HepG2 (cell line): Measurements from ENCODE around the gene EFNB1. TPM values are rescaled to one million over a fixed set of nuclear protein-coding genes. Genes with fewer than 3 reads are reported as not detected.

Experiments used
- ATAC-seq: fragments of 200-7000 bp; cut with Tn5 transposase; 3 replicates; pipeline ENCODE4 v1.9.1; 2020; ENCODE audit warnings: mild to moderate bottlenecking, moderate library complexity
- BruUV-seq: library from RNA; stranded (reverse); fragments of 400-500 nt; replicated peaks from 2 replicates; lab custom pipeline; 2021; lab: Mats Ljungman, UMichigan
- CTCF ChIA-PET: fragments of 300-600 bp; formaldehyde crosslinking; extraction: SDS; loops from one replicate; lab custom pipeline; 2021; ENCODE audit warnings: low total read pairs, inconsistent platforms, low intra/inter-chr PET ratio; lab: Yijun Ruan, JAX
- POLR2A ChIA-PET: fragments of 350-600 bp; sonication (Branson Sonifier 250); formaldehyde crosslinking; loops from one replicate; lab custom pipeline; 2020; ENCODE audit warnings: antibody characterized with exemption, inconsistent platforms; lab: Yijun Ruan, JAX
- DNase-seq: peaks from one replicate; pipeline ENCODE4 v3.0.0-alpha.2; 2015; ENCODE audit warnings: low spot score
- FAIRE-seq: peaks from 3 replicates; lab custom pipeline; 2011; peaks lifted over from hg19 to GRCh38; lab: Jason Lieb, UNC
- H2AFZ ChIP-seq: one replicate; pipeline ENCODE4 v1.6.1; 2011; ENCODE audit warnings: low read length, inconsistent platforms
- H3K27ac ChIP-seq: fragments of 300-600 bp; 3 replicates; pipeline ENCODE4 v1.8.0; 2011; ENCODE audit warnings: mixed run types, mild to moderate bottlenecking, mixed read lengths, low read length, inconsistent platforms; ENCODE audit not compliant: insufficient read depth; ENCODE audit errors: extremely low read length
- H3K27me3 ChIP-seq, 2 experiments: fragments of 200-600 bp in 1 of 2; 2 replicates in 1 of 2; 3 replicates in 1 of 2; pipeline versions ENCODE4 v1.6.0 to v1.8.0; 2011; ENCODE audit warnings: low read length in 2 of 2, mild to moderate bottlenecking in 2 of 2, moderate library complexity in 2 of 2, inconsistent platforms in 1 of 2; ENCODE audit not compliant: insufficient read depth in 2 of 2, control insufficient read depth in 1 of 2
- H3K36me3 ChIP-seq, 2 experiments: fragments of 200-600 bp in 1 of 2; replicated peaks in 1 of 2; 2 replicates in 1 of 2; 3 replicates in 1 of 2; pipeline versions ENCODE4 v1.5.1 to v1.8.0; 2011; ENCODE audit warnings: low read length in 2 of 2, inconsistent platforms in 1 of 2; ENCODE audit not compliant: insufficient read depth in 2 of 2, control insufficient read depth in 1 of 2
- H3K4me1 ChIP-seq: 2 replicates; pipeline ENCODE4 v1.5.1; 2012; ENCODE audit warnings: low read length, inconsistent platforms; ENCODE audit not compliant: insufficient read depth
- H3K4me2 ChIP-seq: 2 replicates; pipeline ENCODE4 v1.6.0; 2011; ENCODE audit warnings: low read depth, low read length, inconsistent platforms
- H3K4me3 ChIP-seq, 3 experiments: fragments of 200-600 bp in 1 of 3; sonication (generic), shearing (Covaris generic) in 1 of 3; replicated peaks in 1 of 3; 2 replicates each; pipeline ENCODE4 v1.5.1; 2011 to 2016; ENCODE audit warnings: low read length in 3 of 3, inconsistent platforms in 2 of 3, low read depth in 2 of 3, mild to moderate bottlenecking in 2 of 3, control low read depth in 1 of 3, mixed read lengths in 1 of 3; ENCODE audit not compliant: insufficient read depth in 1 of 3
- H3K79me2 ChIP-seq: one replicate; pipeline ENCODE4 v1.6.1; 2011; ENCODE audit warnings: low read length, inconsistent platforms; ENCODE audit not compliant: insufficient read depth
- H3K9ac ChIP-seq: 2 replicates; pipeline ENCODE4 v1.6.0; 2011; ENCODE audit warnings: mild to moderate bottlenecking, low read depth, low read length, inconsistent platforms; ENCODE audit not compliant: insufficient read depth
- H3K9me3 ChIP-seq: 2 replicates; pipeline ENCODE4 v1.5.1; 2012; ENCODE audit warnings: mild to moderate bottlenecking, low read length
- H4K20me1 ChIP-seq: 2 replicates; pipeline ENCODE4 v1.6.0; 2011; ENCODE audit warnings: inconsistent platforms, mild to moderate bottlenecking, low read length, moderate library complexity; ENCODE audit not compliant: insufficient read depth
- FOSL2 ChIP-seq: sonication (generic); formaldehyde crosslinking; IDR thresholded peaks from 2 replicates; pipeline ENCODE4 v1.4.0; 2020; ENCODE audit warnings: missing genetic modification reagents
- GFI1 ChIP-seq: sonication (generic); formaldehyde crosslinking; IDR thresholded peaks from 2 replicates; pipeline ENCODE4 v1.5.0; 2020; ENCODE audit warnings: missing genetic modification reagents, mild to moderate bottlenecking, borderline replicate concordance
- UBTF ChIP-seq: sonication (generic); formaldehyde crosslinking; IDR thresholded peaks from 2 replicates; pipeline ENCODE4 v1.4.0; 2020; ENCODE audit warnings: mild to moderate bottlenecking, missing genetic modification reagents
- ZC3H13 ChIP-seq: sonication (generic); formaldehyde crosslinking; IDR thresholded peaks from 2 replicates; pipeline ENCODE4 v1.8.1; 2023; ENCODE audit warnings: mild to moderate bottlenecking, missing genetic modification reagents, moderate library complexity
- ZNF484 ChIP-seq: sonication (generic); formaldehyde crosslinking; IDR thresholded peaks from 2 replicates; pipeline ENCODE4 v1.5.1; 2020; ENCODE audit warnings: mild to moderate bottlenecking, low read depth, missing genetic modification reagents, borderline replicate concordance
- WGBS: methylation state at CpG from one replicate; pipeline ENCODE4 v1.1.6; 2017; ENCODE audit warnings: low lambda C conversion rate; 5-methylcytosine and 5-hydroxymethylcytosine counted together
- in situ Hi-C: cut with HindIII; loops from 2 replicates; pipeline ENCODE4 v1.10.0; 2017; ENCODE audit warnings: low pct_unique_long_range_greater_than_20kb; ENCODE audit not compliant: extremely low pct_ligation_motif_present
- intact Hi-C: fragments of 100-400 bp; cut with micrococcal nuclease; formaldehyde crosslinking; loops from one replicate; pipeline ENCODE4 v1.10.0; 2022; ENCODE audit not compliant: unreplicated experiment
- polyA plus RNA-seq, 8 experiments: library from polyadenylated mRNA; depleted of rRNA in 3 of 8; stranded (reverse) in 7 of 8; unstranded in 1 of 8; fragments of >200 nt; fragmentation: Illumina TruSeq in 4 of 8; extraction: Trizol in 4 of 8; gene quantifications; 2 replicates each; pipeline versions ENCODE4 v1.2.1 to v1.2.3, GENCODE V29; 2011 to 2016; ENCODE audit warnings: low read depth in 4 of 8, missing spikeins in 1 of 8, mixed read lengths in 1 of 8; ENCODE audit not compliant: insufficient read depth in 1 of 8
- total RNA-seq, 5 experiments: library from RNA; depleted of rRNA; stranded (reverse); fragments of >200 nt; fragmentation: Illumina TruSeq; extraction: Trizol; gene quantifications; 2 replicates each; pipeline ENCODE4 v1.2.3, GENCODE V29; 2016; ENCODE audit warnings: low read depth in 1 of 5
- TF ChIP-seq, protein P1 (sequence below): sonication (generic); formaldehyde crosslinking; IDR thresholded peaks from 2 replicates; pipeline ENCODE4 v1.5.1; 2020; ENCODE audit warnings: mild to moderate bottlenecking, missing genetic modification reagents, borderline replicate concordance
- TF ChIP-seq, protein P2 (sequence below): sonication (generic); formaldehyde crosslinking; IDR thresholded peaks from 2 replicates; pipeline ENCODE4 v1.4.0; 2020; ENCODE audit warnings: missing genetic modification reagents, borderline replicate concordance

EFNB1 gene
- total and polyA plus RNA-seq, 2 of the 13 experiments (the other 11 are each of a cell fraction or from before 2014, with no cell fraction given) = 4.0 to 4.1 TPM

- Histone ChIP-seq H3K4me3 (no peak overlapping the region), H3K4me1 (peaks cover 17% of the 10 kb centered on the region), H3K79me2 (no peaks in the 10 kb centered on the region), H4K20me1 (no peaks in the 10 kb centered on the region), H2AFZ (no peak overlapping the region), H3K4me2 (no peak overlapping the region), H3K9ac (no peak overlapping the region), H3K36me3 (peaks cover 0 to 1% of the 10 kb centered on the region in 2 experiments; a peak in 1 of 5 replicates), H3K27me3 (no peaks in the 10 kb centered on the region), H3K27ac (no peak overlapping the region), H3K9me3 (no peaks in the 10 kb centered on the region)
- ChIA-PET POLR2A (no interaction called here), CTCF (no interaction called here)
- DNase-seq (no peak), FAIRE-seq (no peak), ATAC-seq (no peak)
- no TSS peak for BruUV-seq
- TF ChIP-seq GFI1 (CRISPR knock-in tag) = no peak
- no peak for TF ChIP-seq UBTF
- no peak for TF ChIP-seq ZNF484 (CRISPR knock-in tag)
- no CpG with 5 or more reads among the region's 4 CpGs for WGBS
- in situ Hi-C loops = no loop called here
- intact Hi-C loops = no loop called here
Measured at GRCh38 chrX:68839771-68840170, 10.9 kb downstream of the EFNB1 start.

DNA sequence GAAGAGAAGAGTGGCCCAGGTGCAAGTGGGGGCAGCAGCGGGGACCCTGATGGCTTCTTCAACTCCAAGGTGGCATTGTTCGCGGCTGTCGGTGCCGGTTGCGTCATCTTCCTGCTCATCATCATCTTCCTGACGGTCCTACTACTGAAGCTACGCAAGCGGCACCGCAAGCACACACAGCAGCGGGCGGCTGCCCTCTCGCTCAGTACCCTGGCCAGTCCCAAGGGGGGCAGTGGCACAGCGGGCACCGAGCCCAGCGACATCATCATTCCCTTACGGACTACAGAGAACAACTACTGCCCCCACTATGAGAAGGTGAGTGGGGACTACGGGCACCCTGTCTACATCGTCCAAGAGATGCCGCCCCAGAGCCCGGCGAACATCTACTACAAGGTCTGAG, 11.4 kb downstream of the EFNB1 start:
- Histone ChIP-seq H3K4me1 (peaks cover 17% of the 10 kb centered on the region), H3K4me2 (no peak overlapping the region), H3K9me3 (no peaks in the 10 kb centered on the region), H3K27me3 (no peaks in the 10 kb centered on the region), H3K79me2 (no peaks in the 10 kb centered on the region), H4K20me1 (no peaks in the 10 kb centered on the region), H3K36me3 (peaks cover 0 to 1% of the 10 kb centered on the region in 2 experiments; a peak in 1 of 5 replicates), H2AFZ (no peak overlapping the region), H3K27ac (no peak overlapping the region), H3K4me3 (no peak overlapping the region), H3K9ac (no peak overlapping the region)
- intact Hi-C loops (no loop called here), in situ Hi-C loops (no loop called here)
- no peak for ATAC-seq
- 100% methylated on average over 2 of the region's 22 CpGs for WGBS
- DNase-seq = no peak
- FAIRE-seq = no peak
- ChIA-PET POLR2A (no interaction called here), CTCF (no interaction called here)
- BruUV-seq = no TSS peak
- TF ChIP-seq ZC3H13 (CRISPR knock-in tag) (no peak), FOSL2 (no peak)
- TF ChIP-seq, protein P1, sequence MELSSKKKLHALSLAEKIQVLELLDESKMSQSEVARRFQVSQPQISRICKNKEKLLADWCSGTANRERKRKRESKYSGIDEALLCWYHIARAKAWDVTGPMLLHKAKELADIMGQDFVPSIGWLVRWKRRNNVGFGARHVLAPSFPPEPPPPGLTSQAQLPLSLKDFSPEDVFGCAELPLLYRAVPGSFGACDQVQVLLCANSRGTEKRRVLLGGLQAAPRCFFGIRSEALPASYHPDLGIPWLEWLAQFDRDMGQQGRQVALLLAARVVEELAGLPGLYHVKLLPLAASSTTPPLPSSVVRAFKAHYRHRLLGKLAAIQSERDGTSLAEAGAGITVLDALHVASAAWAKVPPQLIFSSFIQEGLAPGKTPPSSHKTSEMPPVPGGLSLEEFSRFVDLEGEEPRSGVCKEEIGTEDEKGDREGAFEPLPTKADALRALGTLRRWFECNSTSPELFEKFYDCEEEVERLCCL (CRISPR knock-in tag) = no peak
- TF ChIP-seq, protein P2, sequence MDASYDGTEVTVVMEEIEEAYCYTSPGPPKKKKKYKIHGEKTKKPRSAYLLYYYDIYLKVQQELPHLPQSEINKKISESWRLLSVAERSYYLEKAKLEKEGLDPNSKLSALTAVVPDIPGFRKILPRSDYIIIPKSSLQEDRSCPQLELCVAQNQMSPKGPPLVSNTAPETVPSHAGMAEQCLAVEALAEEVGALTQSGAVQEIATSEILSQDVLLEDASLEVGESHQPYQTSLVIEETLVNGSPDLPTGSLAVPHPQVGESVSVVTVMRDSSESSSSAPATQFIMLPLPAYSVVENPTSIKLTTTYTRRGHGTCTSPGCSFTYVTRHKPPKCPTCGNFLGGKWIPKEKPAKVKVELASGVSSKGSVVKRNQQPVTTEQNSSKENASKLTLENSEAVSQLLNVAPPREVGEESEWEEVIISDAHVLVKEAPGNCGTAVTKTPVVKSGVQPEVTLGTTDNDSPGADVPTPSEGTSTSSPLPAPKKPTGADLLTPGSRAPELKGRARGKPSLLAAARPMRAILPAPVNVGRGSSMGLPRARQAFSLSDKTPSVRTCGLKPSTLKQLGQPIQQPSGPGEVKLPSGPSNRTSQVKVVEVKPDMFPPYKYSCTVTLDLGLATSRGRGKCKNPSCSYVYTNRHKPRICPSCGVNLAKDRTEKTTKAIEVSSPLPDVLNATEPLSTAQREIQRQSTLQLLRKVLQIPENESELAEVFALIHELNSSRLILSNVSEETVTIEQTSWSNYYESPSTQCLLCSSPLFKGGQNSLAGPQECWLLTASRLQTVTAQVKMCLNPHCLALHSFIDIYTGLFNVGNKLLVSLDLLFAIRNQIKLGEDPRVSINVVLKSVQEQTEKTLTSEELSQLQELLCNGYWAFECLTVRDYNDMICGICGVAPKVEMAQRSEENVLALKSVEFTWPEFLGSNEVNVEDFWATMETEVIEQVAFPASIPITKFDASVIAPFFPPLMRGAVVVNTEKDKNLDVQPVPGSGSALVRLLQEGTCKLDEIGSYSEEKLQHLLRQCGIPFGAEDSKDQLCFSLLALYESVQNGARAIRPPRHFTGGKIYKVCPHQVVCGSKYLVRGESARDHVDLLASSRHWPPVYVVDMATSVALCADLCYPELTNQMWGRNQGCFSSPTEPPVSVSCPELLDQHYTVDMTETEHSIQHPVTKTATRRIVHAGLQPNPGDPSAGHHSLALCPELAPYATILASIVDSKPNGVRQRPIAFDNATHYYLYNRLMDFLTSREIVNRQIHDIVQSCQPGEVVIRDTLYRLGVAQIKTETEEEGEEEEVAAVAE (CRISPR knock-in tag) = no peak
